Smooth muscle cell (in vitro differentiated cells): ENCODE data around the gene TNN. TPM values are rescaled to one million over a fixed set of nuclear protein-coding genes. Genes with fewer than 3 reads are reported as not detected.

Experiments used
- DNase-seq: peaks from one replicate; lab custom pipeline; 2025; ENCODE audit not compliant: unreplicated experiment; lab: John Stamatoyannopoulos, UW
- H2AFZ ChIP-seq: fragments of 200-600 bp; sonication (generic); 2 replicates; pipeline ENCODE4 v1.6.0; 2016; ENCODE audit warnings: antibody characterized with exemption, low read depth, mild to moderate bottlenecking
- H3F3A ChIP-seq: fragments of 200-600 bp; sonication (generic); 2 replicates; pipeline ENCODE4 v1.6.0; 2017; ENCODE audit warnings: antibody characterized with exemption, low read depth
- H3K27ac ChIP-seq: fragments of 200-600 bp; sonication (generic); 2 replicates; pipeline ENCODE4 v1.5.1; 2016; ENCODE audit warnings: low read depth, mild to moderate bottlenecking
- H3K27me3 ChIP-seq: fragments of 200-600 bp; sonication (generic); 2 replicates; pipeline ENCODE4 v1.6.1; 2016; ENCODE audit warnings: low read depth, mild to moderate bottlenecking
- H3K36me3 ChIP-seq: fragments of 200-600 bp; sonication (generic); 2 replicates; pipeline ENCODE4 v1.5.1; 2016; ENCODE audit warnings: low read depth
- H3K4me1 ChIP-seq: fragments of 200-600 bp; sonication (generic); 2 replicates; pipeline ENCODE4 v1.5.1; 2016; ENCODE audit warnings: low read depth
- H3K4me2 ChIP-seq: fragments of 200-600 bp; sonication (generic); 2 replicates; pipeline ENCODE4 v1.6.0; 2016; ENCODE audit warnings: mild to moderate bottlenecking
- H3K4me3 ChIP-seq: fragments of 200-600 bp; sonication (generic); 2 replicates; pipeline ENCODE4 v1.5.1; 2016; ENCODE audit warnings: mild to moderate bottlenecking
- H3K79me2 ChIP-seq: fragments of 200-600 bp; sonication (generic); 2 replicates; pipeline ENCODE4 v1.6.0; 2016; ENCODE audit warnings: low read depth, mild to moderate bottlenecking
- H3K9ac ChIP-seq: fragments of 200-600 bp; sonication (generic); 2 replicates; pipeline ENCODE4 v1.6.0; 2016; ENCODE audit warnings: low read depth
- H3K9me3 ChIP-seq: fragments of 200-600 bp; sonication (generic); replicated peaks from 2 replicates; pipeline ENCODE4 v1.5.1; 2016; ENCODE audit warnings: low read depth
- H4K20me1 ChIP-seq: fragments of 200-600 bp; sonication (generic); 2 replicates; pipeline ENCODE4 v1.6.0; 2016; ENCODE audit warnings: low read depth
- CTCF ChIP-seq: fragments of 200-600 bp; sonication (generic); IDR thresholded peaks from 2 replicates; pipeline ENCODE4 v1.5.1; 2017; ENCODE audit warnings: borderline replicate concordance, mild to moderate bottlenecking, antibody characterized with exemption; ENCODE audit not compliant: insufficient read depth, poor library complexity, severe bottlenecking
- WGBS: methylation state at CpG from one replicate; pipeline ENCODE4 v1.1.7; 2016; ENCODE audit warnings: low lambda C conversion rate; 5-methylcytosine and 5-hydroxymethylcytosine counted together
- polyA plus RNA-seq: library from polyadenylated mRNA; unstranded; fragments of >200 nt; fragmentation: Nextera tagmentation; extraction: Ambion mirVana; gene quantifications from 2 replicates; pipeline ENCODE4 v1.2.1, GENCODE V29; 2016
- small RNA-seq: library from RNA; depleted of rRNA; stranded (forward); fragments of <200 nt; gene quantifications from one replicate; pipeline ENCODE3, GENCODE V24; 2014
- total RNA-seq: library from RNA; depleted of rRNA; stranded (reverse); fragments of >200 nt; gene quantifications from 2 replicates; pipeline ENCODE4 v1.2.3, GENCODE V29; 2014

Gene TNN
- total and polyA plus RNA-seq, 2 experiments from 2014 or later, result 0.72 to 0.86 TPM

- 58% methylated on average over 2 of the region's 2 CpGs for WGBS
- TF ChIP-seq CTCF, result no peak
- peak overlapping the region; percentile 25 for H3K27ac ChIP-seq
- H3K27me3 ChIP-seq, result no peaks in the 10 kb centered on the region
- H3K4me2 ChIP-seq, result no peak overlapping the region
- no peak overlapping the region for H2AFZ ChIP-seq
- no peak overlapping the region for H3K9ac ChIP-seq
- no peak overlapping the region for H3K4me3 ChIP-seq
- H3K79me2 ChIP-seq, result no peaks in the 10 kb centered on the region
- H4K20me1 ChIP-seq, result no peaks in the 10 kb centered on the region
- no peak for DNase-seq
- H3F3A ChIP-seq, result no peaks in the 10 kb centered on the region
- H3K9me3 ChIP-seq, result no peaks in the 10 kb centered on the region
- H3K36me3 ChIP-seq, result no peaks in the 10 kb centered on the region
- H3K4me1 ChIP-seq, result no peaks in the 10 kb centered on the region
Measured at GRCh38 chr1:175197531-175197930, 129.9 kb downstream of the TNN start.

Small RNA genes lying within 50 kb of the gene (small RNA-seq; reads per million reads assigned to genes)
- not detected for gene RF00019

Other genes starting within 250 kb of the TNN start
- gene CACYBP, start 67.9 kb upstream of the TNN start, total RNA-seq, result 46.8 and 548 TPM in 2 replicates
- 51.1 and 54.6 TPM in 2 replicates for gene CACYBP, start 67.9 kb upstream of the TNN start, polyA plus RNA-seq
- 20.6 and 29.1 TPM in 2 replicates for gene MRPS14, start 44.4 kb upstream of the TNN start, total RNA-seq
- 57.2 and 58.0 TPM in 2 replicates for gene MRPS14, start 44.4 kb upstream of the TNN start, polyA plus RNA-seq
- gene KIAA0040, start 124.9 kb downstream of the TNN start, total RNA-seq, result 7.2 and 8.9 TPM in 2 replicates
- gene KIAA0040, start 124.9 kb downstream of the TNN start, polyA plus RNA-seq, result 3.8 and 8.4 TPM in 2 replicates